ENCODE results near the gene NCCRP1. TPM values are rescaled to one million over a fixed set of nuclear protein-coding genes. Genes with fewer than 3 reads are reported as not detected.
A peak's percentile ranks its signal among the peaks of the same experiment; 100 is the strongest.

The NCCRP1 gene
- total RNA-seq, 1 donor: not detected

GRCh38 chr19:39157997-39158389, 38.8 kb upstream of the NCCRP1 start:
- no peak for DNase-seq (ENCODE audit: low read depth)
- TF ChIP-seq, protein P1, sequence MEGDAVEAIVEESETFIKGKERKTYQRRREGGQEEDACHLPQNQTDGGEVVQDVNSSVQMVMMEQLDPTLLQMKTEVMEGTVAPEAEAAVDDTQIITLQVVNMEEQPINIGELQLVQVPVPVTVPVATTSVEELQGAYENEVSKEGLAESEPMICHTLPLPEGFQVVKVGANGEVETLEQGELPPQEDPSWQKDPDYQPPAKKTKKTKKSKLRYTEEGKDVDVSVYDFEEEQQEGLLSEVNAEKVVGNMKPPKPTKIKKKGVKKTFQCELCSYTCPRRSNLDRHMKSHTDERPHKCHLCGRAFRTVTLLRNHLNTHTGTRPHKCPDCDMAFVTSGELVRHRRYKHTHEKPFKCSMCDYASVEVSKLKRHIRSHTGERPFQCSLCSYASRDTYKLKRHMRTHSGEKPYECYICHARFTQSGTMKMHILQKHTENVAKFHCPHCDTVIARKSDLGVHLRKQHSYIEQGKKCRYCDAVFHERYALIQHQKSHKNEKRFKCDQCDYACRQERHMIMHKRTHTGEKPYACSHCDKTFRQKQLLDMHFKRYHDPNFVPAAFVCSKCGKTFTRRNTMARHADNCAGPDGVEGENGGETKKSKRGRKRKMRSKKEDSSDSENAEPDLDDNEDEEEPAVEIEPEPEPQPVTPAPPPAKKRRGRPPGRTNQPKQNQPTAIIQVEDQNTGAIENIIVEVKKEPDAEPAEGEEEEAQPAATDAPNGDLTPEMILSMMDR (IDR thresholded peaks at IDR 0.05; ENCODE audit: insufficient read depth, low read length): no peak
- H3K4me3 ChIP-seq (ENCODE audit: low read depth, low read length): peak overlapping the region; percentile 67

DNA sequence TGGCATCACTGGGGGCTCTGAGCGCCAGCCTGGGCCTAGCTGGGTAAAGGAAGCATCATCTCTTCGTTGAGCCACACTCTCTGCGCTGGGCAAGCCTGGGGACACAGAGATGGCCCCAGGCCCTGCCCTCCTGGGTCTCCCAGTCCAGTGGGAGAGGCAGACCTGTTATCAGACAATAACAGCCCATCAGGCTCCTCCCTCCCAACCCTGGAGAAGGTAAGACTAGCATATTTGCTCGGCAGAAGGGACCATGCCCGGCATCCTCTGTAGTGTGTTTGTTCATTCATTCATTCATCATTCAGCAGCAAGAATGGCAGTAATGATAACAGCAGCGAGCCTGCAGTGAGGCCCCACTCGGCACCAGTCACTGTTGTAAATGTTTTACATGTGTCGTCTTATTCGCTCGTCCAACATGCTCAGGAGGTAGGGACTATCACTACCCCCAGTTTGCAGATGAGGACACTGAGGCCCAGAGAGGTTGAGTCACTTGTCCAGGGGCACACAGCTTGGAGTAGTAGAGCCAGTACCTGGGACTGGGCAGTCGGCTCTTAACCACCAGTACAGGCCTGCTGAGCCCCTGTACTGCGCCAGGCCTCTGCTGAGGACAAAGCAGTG, 38.0 kb upstream of the NCCRP1 start:
- DNase-seq (ENCODE audit: low read depth): no peak
- no peak overlapping the region for H3K4me3 ChIP-seq (ENCODE audit: low read depth, low read length)
- TF ChIP-seq, protein P1 (IDR thresholded peaks at IDR 0.05; ENCODE audit: insufficient read depth, low read length): no peak

- H3K4me3 ChIP-seq (ENCODE audit: low read depth, low read length): no peak overlapping the region
- TF ChIP-seq, protein P1 (IDR thresholded peaks at IDR 0.05; ENCODE audit: insufficient read depth, low read length): peak; percentile 60
- DNase-seq (ENCODE audit: low read depth): peak; percentile 85
Observed at GRCh38 chr19:39160523-39160861, 36.3 kb upstream of the NCCRP1 start.

DNA sequence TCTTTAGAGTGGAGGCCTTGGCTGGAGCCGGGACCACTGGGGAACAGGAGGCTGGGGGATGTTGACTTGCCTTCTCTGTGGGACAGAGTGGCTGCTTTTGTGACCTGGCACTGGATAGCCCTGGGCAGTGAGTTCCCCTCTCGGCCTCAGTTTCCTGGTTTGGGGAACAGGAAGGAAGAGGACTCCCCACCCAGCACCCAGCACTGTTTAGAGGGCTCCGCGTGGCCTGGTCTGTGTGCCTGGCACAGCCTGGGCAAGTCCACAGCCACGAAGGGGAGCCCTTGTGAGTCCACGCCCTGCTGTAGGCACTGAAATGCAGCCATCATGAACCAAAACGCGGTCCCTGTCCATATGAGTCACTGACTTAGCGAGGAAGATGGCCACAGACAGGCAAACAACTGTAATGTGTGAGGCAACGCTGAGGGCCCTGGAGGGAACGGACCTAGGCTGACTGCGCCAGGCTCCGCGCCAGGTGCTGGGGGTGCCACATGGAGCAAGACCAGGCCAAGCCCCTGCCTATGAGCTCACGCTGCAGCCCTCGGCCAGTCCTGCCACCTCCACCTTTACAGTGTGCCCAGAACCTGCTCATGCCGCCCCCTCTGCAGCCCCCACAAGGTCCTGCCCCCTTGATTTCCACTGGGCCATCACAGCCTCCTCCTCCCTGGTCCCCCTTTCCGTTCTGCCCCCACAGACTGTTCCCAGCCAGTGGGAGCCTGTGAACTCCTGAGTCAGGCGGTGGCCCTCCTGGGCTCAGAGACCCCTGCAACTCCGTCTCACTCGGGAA, 35.7 kb upstream of the NCCRP1 start:
- H3K4me3 ChIP-seq (ENCODE audit: low read depth, low read length): no peak overlapping the region
- peak; percentile 41 for DNase-seq (ENCODE audit: low read depth)
- TF ChIP-seq, protein P1 (IDR thresholded peaks at IDR 0.05; ENCODE audit: insufficient read depth, low read length): no peak

- no peak overlapping the region for H3K4me3 ChIP-seq (ENCODE audit: low read depth, low read length)
- no peak for DNase-seq (ENCODE audit: low read depth)
- TF ChIP-seq, protein P1 (IDR thresholded peaks at IDR 0.05; ENCODE audit: insufficient read depth, low read length): no peak
Observed at GRCh38 chr19:39162441-39163043, 34.2 kb upstream of the NCCRP1 start.

DNA sequence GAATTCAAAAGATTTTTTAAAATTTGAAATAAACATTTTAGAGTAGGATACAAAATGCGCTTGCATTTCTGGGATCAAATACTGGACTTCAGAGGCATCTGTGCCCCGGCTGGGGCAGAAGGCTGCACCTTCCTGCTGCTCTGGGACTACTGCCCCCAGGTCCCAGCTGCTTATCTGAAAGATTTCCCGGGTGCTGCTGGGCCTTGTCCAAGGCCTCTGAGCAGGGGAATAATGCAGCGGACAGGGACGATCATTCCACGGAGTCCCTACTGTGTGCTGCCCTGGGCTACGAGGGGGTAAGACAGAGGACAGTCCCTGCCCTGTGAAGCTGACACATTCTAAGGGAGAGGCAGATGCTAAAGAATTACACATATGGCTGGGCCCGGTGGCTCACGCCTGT, 33.1 kb upstream of the NCCRP1 start:
- no peak for DNase-seq (ENCODE audit: low read depth)
- TF ChIP-seq, protein P1 (IDR thresholded peaks at IDR 0.05; ENCODE audit: insufficient read depth, low read length): no peak

More for the DNA sequence above, 33.1 kb upstream of the NCCRP1 start:
- H3K4me3 ChIP-seq (ENCODE audit: low read depth, low read length): no peak overlapping the region
